Caki2 (cell line): ENCODE measurements around the gene ARL5B. TPM values are rescaled to one million over a fixed set of nuclear protein-coding genes. Genes with fewer than 3 reads are reported as not detected.
"Not testable (repeated sequence)": the region's sequence is repeated elsewhere in the genome, so short reads cannot be mapped to it uniquely, and the experiment has no call there.

Experiments
- DNase-seq: peaks from one replicate; pipeline ENCODE4 v3.0.0-alpha.2; 2015; ENCODE audit warnings: low read depth
- in situ Hi-C: cut with HindIII; loops from 2 replicates; pipeline ENCODE4 v1.10.0; 2016; ENCODE audit warnings: low sequenced_read_pairs, low pct_unique_long_range_greater_than_20kb, mixed read lengths
- total RNA-seq: library from RNA; depleted of rRNA; stranded (reverse); fragments of >200 nt; shearing (Covaris generic); gene quantifications from 2 replicates; pipeline ENCODE4 v1.2.3, GENCODE V29; 2014; ENCODE audit warnings: low replicate concordance; rRNA removed

Gene ARL5B, protein sequence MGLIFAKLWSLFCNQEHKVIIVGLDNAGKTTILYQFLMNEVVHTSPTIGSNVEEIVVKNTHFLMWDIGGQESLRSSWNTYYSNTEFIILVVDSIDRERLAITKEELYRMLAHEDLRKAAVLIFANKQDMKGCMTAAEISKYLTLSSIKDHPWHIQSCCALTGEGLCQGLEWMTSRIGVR
- total RNA-seq, result 9.0 and 15.2 TPM in 2 replicates

DNA sequence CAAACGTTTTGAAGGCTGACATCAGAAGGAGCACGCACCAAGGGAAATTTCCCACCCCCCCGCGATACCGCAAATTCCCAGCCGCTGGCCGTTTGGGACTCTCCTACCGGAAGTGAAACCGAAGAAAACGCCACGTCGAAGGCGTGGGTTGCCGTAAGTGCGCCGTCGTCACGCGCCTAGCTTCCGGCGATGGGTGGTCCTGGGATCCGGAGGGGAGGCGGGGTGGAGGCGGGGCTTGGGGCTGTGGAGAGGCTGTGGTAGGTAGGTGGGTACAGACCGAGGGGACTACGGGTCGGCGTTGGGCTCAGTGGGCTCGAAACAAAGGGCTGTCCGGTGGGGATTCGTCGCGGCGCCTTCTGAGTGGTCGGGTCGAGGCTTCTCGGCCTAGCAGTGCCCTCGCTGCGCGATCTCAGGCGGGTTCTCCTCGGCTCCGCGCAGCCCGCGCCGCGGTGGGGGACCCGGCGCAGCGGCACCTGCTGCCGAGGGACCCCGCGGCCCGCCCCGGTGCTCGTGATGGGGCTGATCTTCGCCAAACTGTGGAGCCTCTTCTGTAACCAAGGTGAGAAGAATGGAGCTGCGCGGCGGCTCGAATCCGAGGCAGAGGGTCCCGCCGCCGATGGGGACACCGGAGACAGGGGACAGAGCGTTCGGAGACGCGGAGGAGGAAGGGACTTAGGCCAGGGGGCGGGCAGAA is at the start of gene ARL5B:
TSS of gene ARL5B (plus strand) at position 307 of the 694 bp plus-strand sequence. CDS start at position 514, 207 bp downstream.
- in situ Hi-C loops, result no loop called here

DNA sequence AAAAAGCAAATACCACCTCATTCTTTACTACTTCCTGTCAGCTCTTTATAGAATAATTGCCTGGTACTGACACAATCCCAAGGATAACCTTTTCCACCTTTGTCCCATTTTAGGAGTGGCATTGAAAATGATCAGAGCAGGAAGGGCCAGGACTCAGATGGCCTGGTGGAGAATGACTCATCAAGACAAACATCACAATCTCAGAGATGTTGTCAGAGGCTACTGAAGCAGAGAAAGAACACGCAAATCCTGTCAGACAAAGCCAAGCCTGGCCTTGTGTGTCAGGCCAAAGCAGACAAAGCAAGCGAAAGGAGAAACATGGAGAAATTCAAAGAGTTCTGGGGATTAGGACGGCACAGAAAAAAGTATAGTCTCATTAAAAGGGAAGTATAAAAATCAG is 48.7 kb upstream of the ARL5B start:
- DNase-seq, result peak; percentile 93
- in situ Hi-C loops, result no loop called here

More for the DNA sequence above, at the start of gene ARL5B:
- peak; percentile 95 for DNase-seq

DNA sequence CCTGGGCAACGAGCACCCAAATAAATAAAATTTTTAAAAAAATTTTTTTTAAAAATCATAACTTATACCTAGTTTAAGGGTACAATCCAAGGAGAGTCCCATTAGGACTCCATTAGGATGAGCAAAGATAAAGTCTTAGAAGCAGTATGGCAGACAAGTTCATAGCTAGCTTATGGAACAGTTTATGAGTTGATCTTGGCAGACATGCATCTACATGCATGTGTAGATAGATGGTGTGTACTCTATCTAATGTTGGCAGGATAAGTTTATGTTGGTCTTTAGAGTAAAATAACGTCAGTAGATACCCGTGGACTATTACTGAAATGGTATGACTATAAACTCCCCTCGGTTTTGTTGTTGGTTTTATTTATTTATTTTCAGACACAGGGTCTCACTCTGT is 48.1 kb upstream of the ARL5B start:
- no peak for DNase-seq
- in situ Hi-C loops, result no loop called here

DNA sequence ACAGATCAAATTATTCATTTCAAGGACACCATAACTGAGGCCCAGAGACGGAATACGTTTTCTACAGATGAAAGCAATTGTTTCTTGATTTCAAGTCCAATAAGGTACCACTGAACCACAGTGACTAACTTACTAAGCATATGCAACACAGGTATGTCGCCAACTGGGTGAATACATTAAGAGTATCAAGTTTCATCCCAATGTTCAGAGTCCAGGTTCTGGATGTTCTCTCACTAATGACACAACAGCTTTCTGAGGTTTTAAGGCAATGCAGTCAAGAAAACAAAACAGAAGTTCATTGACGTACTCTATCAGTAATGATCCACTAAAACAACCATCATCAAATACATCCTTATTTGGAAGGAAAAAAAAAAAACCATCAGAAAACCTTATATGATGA is 43.6 kb upstream of the ARL5B start:
- in situ Hi-C loops, result no loop called here
- DNase-seq, result no peak

DNA sequence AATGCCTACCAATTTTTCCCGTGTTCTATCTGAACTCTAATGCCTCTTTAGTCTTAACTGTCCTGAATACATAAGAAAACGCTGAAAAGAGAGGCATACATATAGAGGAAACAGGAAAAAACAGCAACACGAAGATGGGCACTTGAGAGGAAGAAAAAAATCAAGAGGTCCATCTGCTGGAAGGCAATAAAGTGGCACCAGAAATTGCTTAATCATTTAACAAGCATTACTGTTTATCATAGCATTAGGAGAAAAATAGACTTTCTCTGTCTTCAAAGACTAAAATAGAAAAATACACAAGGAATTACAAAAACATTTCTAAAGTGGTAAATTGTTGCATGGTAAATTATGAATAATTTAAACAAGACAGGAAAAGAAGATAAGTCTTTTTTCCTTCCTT is 42.9 kb upstream of the ARL5B start:
- peak; percentile 40 for DNase-seq

DNA sequence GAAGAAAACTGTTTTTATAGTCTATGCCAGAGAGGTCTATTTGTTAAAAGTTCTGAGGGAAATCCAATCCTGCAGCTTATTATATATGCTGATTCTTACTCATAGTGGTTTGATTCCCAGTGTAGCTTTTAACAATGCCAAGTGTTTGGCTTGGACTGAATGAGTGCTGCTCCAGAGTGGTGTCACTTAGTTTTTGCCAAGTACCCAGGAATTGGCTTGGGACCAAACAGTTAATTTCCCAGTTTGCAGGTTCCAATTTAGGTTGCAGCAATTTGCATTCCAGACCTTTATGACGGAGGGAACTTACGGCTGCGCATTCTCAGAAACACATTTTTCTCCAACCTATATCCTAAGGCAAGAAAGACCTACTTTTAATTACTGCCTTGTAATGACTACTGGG is 40.2 kb upstream of the ARL5B start:
- in situ Hi-C loops, result no loop called here
- no peak for DNase-seq

More for the DNA sequence above, 42.9 kb upstream of the ARL5B start:
- in situ Hi-C loops, result no loop called here

DNA sequence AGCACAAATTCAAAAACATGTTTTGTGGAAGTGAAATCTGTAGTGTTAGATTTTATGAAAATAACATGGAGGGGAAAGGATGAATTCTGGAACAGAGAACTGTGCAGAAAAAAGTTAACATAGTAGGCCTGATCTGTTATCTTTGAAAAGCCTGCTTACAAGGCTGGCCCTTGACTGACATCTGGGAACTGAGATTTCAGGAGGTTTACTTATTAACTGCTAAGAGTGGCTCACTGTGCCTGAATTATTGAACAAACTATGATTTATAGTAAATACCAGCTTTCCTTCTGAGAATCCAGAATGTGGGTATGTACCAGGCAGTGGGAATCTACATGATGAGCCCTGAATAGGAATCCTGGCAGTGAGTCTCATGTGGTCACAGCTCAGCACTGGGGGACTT is 38.4 kb upstream of the ARL5B start:
- DNase-seq, result no peak
- in situ Hi-C loops, result no loop called here

DNA sequence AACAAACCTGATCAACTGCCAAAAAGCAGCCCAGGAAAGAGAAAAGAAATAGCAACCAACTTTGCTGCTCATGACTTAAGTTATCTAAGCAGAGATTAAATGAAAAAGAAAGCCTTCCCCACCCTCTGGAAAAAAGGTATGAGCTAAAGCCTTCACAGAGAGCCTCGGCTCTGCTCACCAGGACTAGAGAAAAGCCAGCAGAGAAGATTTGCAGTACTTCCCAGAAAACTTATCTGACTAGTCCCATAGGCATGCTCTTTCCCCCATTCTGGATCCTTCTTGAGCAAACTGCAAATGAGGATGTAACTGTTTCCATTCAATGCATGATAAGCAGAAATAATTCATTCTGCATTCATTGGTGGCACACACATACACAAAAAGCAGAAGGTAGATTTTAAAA is 35.6 kb upstream of the ARL5B start:
- in situ Hi-C loops, result not testable (repeated sequence)

DNA sequence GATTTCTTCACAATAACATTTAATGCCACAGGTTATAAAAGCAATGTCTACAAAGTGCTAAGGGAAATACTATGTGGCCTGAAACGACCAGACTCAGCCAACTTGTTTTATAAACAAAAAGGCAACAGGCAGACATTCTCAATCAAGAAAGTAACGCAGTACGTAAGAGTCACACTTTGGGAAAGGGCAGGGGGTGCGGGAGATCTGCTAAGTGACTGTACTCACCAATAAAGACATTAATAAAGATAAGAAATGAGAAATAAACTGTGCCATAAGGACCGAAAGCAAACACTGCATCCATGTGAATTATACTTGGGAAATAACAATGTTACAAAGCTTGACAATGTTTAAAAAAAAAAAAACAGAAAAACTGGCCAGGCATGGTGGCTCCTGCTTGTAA is 33.3 kb upstream of the ARL5B start:
- in situ Hi-C loops, result no loop called here
- DNase-seq, result no peak

More for the DNA sequence above, 35.6 kb upstream of the ARL5B start:
- not testable (repeated sequence) for DNase-seq

DNA sequence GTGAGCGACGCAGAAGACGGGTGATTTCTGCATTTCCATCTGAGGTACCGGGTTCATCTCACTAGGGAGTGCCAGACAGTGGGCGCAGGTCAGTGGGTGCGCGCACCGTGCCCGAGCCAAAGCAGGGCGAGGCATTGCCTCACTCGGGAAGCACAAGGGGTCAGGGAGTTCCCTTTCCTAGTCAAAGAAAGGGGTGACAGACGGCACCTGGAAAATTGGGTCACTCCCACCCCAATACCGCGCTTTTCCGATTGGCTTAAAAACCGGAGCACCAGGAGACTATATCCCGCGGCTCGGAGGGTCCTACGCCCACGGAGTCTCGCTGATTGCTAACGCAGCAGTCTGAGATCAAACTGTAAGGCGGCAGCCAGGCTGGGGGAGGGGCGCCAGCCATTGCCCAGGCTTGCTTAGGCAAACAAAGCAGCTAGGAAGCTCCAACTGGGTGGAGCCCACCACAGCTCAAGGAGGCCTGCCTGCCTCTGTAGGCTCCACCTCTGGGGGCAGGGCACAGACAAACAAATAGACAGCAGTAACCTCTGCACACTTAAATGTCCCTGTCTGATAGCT is 31.7 kb upstream of the ARL5B start:
- in situ Hi-C loops, result not testable (repeated sequence)
- DNase-seq, result peak; percentile 78

DNA sequence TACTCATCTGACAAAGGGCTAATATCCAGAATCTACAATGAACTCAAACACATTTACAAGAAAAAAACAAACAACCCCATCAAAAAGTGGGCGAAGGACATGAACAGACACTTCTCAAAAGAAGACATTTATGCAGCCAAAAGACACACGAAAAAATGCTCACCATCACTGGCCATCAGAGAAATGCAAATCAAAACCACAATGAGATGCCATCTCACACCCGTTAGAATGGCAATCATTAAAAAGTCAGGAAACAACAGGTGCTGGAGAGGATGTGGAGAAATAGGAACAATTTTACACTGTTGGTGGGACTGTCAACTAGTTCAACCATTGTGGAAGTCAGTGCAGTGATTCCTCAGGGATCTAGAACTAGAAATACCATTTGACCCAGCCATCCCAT is 26.7 kb upstream of the ARL5B start:
- in situ Hi-C loops, DNase-seq: not testable (repeated sequence)

DNA sequence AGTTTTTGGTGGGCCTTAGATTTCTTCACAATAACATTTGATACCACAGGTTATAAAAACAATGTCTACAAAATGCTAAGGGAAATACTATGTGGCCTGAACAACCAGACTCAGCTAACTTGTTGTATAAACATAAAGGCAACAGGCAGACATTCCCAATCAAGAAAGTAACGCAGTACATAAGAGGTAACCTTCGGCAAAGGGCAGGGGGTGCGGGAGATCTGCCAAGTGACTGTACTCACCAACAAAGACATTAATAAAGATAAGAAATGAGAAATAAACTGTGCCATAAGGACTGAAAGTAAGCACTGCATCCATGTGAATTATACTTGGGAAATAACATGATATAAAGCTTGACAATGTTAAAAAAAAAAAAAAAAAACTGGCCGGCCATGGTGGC is 23.2 kb upstream of the ARL5B start:
- in situ Hi-C loops, result no loop called here
- no peak for DNase-seq

DNA sequence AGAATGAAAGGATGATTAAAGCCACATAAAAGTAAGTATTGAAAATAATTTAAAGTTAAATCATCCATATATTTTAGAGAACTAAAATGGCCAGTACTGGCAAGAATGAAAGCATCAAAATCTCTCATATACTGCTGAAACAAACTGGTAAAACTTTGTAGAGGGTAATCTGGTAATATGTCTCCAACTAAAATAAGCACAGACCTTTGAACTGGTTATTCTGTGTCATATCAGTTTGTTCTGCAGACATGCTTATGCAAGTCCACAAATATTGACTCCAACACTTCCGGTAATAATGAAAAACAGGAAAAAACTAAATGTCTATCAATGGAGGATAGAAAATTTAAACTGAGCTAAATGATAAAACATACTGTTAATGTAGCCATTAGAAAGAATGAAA is 21.8 kb upstream of the ARL5B start:
- DNase-seq, in situ Hi-C loops: not testable (repeated sequence)

DNA sequence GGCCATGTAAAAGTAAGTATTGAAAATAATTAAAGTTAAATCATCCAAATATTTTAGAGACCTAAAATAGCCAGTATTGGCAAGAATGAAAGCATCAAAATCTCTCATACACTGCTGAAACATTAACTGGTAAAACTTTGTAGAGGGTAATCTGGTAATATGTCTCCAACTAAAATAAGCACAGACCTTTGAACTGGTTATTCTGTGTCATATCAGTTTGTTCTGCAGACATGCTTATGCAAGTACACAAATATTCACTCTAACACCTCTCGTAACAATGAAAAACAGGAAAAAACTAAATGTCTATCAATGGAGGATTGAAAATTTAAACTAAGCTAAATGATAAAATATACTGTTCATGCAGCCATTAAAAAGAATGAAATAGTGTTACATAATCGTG is 19.5 kb upstream of the ARL5B start:
- DNase-seq, in situ Hi-C loops: not testable (repeated sequence)

DNA sequence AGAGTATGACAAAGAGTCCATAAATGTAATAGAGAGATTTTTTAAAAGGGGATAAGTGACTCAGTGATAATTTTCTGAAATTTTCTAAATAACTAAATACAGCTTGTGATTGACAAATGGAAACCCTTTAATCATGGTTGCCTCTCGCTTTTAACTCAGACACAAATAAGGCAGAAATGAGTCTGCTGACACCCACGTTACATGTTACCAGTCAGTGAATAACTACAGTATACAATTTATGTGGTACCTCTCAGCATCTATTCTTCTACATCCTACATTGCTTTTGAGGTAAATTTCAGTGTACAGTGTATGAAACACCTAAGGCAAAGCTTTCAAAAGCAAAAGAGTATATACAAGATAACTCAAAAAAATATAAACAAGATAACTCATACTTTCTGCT is 12.1 kb upstream of the ARL5B start:
- no peak for DNase-seq
- in situ Hi-C loops, result no loop called here

DNA sequence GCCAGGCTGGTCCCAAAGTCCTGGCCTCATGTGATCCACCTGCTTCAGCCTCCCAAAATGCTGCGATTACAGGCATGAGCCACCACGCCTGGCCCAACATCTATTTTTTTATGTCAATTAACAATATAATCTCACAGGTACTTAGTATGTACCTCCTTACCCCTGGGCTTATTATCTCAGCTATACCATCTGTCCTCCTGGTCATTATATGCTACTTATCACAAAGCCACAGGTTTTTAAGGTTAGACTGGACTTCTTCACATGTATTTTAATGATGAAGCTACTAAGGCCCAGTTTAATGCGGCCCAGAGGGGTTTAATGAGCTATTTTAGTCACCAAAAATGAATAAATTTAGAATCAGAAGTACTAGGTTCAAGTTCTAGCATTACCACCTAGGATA is 11.3 kb upstream of the ARL5B start:
- no peak for DNase-seq
- in situ Hi-C loops, result no loop called here

DNA sequence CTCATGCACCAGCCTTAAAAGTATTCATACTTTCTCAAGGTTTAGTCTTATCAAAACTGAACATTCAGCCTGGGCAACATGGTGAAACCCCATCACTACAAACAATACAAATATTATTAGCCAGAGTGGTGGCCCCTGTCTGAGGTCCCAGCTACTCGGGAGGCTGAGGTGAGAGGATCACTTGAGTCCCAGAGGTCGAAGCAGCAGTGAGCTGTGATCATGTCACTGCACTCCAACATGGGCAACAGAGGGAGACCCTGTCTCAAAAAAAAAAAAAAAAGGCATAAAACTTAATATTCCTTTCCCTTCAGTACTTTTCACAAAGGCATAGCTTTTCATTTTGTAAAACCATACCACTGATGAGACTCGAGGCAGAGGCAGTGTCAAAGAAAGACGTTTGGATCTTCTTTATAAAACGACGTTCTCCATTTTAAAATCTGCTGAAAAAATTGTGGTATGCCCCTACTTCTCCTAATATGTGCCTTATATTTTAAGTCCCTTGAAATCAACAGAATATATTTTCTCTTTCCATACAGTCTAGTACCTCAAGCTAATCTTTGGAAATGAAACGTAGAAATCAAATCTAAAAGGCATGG is 9.8 kb upstream of the ARL5B start:
- no peak for DNase-seq
- in situ Hi-C loops, result no loop called here

DNA sequence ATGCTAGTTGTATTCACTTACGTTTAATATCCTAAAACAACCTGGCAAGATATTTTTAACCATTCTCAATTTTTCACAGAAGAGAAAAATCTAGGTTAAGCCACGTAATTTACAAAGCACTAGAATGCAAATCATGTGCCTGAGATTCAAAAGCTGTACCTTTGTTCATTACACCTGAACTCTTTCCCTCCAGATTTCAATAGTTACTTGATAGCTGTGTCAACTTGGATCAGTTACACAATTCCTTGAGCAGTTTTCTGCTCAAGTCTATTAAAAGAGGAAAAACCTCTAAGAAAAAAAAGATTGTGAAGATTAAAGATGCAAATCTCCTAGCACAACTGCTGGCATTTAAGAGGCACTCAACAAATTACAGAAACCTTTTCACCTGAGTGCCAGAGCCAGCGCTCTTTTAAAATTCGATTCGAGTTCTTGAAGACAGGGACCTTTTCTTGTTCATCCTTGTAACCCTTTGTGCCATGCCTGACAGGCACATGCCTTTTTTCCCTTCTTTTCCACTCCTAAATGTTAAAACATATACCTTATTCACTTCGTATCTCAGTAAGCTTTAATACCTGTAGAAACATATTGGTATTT is 8.7 kb upstream of the ARL5B start:
- no peak for DNase-seq
- in situ Hi-C loops, result no loop called here
